Measurements from ENCODE around the gene NEO1.

Gene NEO1

GRCh38 chr15:73072894-73073293 is 20.6 kb downstream of the NEO1 start:
- H3K4me3 ChIP-seq (replicated peaks; ENCODE audit: low read depth, low read length), result no peak overlapping the region
- no peak for DNase-seq (ENCODE audit: extremely low read depth, low read depth)
- TF ChIP-seq, protein P1, sequence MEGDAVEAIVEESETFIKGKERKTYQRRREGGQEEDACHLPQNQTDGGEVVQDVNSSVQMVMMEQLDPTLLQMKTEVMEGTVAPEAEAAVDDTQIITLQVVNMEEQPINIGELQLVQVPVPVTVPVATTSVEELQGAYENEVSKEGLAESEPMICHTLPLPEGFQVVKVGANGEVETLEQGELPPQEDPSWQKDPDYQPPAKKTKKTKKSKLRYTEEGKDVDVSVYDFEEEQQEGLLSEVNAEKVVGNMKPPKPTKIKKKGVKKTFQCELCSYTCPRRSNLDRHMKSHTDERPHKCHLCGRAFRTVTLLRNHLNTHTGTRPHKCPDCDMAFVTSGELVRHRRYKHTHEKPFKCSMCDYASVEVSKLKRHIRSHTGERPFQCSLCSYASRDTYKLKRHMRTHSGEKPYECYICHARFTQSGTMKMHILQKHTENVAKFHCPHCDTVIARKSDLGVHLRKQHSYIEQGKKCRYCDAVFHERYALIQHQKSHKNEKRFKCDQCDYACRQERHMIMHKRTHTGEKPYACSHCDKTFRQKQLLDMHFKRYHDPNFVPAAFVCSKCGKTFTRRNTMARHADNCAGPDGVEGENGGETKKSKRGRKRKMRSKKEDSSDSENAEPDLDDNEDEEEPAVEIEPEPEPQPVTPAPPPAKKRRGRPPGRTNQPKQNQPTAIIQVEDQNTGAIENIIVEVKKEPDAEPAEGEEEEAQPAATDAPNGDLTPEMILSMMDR (IDR thresholded peaks at IDR 0.05; ENCODE audit: low read depth, low read length, missing control alignments), result no peak

DNA sequence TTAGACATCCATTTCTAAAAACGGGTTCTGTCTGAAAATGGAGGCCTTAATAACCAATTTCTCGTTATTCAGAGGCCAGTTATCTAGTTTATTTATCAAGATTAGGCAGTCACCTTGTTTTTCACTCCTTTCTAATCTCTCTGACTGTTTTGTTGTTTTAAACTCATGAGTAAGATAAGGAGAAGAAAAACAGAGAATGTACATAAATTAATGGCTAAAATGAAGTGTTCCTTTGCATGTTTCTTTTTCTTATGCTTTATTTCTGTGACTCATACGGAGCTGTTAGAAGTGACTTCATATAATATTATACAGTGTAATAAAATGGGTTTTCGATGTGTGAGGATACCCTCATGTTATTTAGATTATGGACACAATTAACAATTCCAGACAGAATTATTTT is 22.0 kb downstream of the NEO1 start:
- DNase-seq (ENCODE audit: extremely low read depth, low read depth), result no peak
- TF ChIP-seq, protein P1 (IDR thresholded peaks at IDR 0.05; ENCODE audit: low read depth, low read length, missing control alignments), result no peak
- no peak overlapping the region for H3K4me3 ChIP-seq (replicated peaks; ENCODE audit: low read depth, low read length)

DNA sequence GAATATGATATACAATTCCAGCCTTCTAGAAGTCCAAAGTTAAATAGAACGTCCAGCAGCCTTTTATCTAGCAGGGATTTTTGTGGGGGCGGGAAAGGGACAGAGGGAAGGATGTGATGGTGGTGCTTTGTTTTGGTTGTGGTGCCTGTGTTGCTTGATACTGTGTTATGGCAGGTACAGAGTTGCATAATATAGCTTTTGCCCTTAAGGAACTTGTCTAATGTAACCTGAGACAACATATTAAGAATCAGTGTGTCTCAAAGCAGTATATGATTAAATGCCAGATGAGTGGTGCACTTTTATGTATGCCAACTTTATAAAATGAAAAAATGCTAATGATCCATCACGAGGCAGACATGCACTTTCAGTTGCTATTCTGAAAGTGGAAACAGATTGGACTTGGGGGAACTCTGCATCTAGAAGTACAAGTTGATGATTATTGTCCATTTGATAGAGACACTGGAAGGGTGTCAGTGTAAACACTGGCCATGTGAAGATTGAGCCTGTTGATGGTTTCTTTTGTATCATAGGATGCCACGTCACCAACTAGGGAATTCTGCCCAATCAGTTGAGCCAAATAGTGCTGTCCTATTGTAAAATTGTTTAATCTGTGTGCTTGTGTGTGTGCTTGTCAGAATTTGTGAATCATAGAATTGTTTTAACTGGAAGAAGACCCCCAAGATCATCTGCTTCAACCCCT is 23.0 kb downstream of the NEO1 start:
- no peak for DNase-seq (ENCODE audit: extremely low read depth, low read depth)
- H3K4me3 ChIP-seq (replicated peaks; ENCODE audit: low read depth, low read length), result no peak overlapping the region
- TF ChIP-seq, protein P1 (IDR thresholded peaks at IDR 0.05; ENCODE audit: low read depth, low read length, missing control alignments), result no peak

DNA sequence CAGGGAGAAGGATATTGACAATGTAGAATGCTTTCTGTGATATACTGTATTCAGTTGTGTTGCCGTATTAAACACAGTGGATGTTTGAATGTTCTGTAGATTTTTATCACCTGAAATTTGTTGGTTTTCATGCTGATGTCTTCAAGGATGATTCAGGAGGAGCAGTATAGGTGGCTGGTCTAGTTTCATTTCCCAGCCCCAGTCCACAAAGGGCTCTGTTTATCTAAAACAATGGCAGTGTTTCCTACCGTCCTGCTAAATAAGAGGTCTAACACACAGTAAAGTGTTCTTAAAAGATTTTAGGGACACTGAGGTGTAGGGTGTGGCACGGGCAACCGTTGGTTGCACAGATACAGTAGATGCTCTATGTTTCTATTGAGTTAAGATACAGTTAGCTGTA is 26.0 kb downstream of the NEO1 start:
- no peak for DNase-seq (ENCODE audit: extremely low read depth, low read depth)
- TF ChIP-seq, protein P1 (IDR thresholded peaks at IDR 0.05; ENCODE audit: low read depth, low read length, missing control alignments), result no peak
- H3K4me3 ChIP-seq (replicated peaks; ENCODE audit: low read depth, low read length), result no peak overlapping the region

- TF ChIP-seq, protein P1 (IDR thresholded peaks at IDR 0.05; ENCODE audit: low read depth, low read length, missing control alignments), result no peak
- H3K4me3 ChIP-seq (replicated peaks; ENCODE audit: low read depth, low read length), result no peak overlapping the region
- DNase-seq (ENCODE audit: extremely low read depth, low read depth), result peak; percentile 41
These were observed 26.5 kb downstream of the NEO1 start for GRCh38 chr15:73078722-73079121.

- TF ChIP-seq, protein P1 (IDR thresholded peaks at IDR 0.05; ENCODE audit: low read depth, low read length, missing control alignments), result no peak
- no peak for DNase-seq (ENCODE audit: extremely low read depth, low read depth)
These were observed 27.3 kb downstream of the NEO1 start for GRCh38 chr15:73079565-73079964.

More at GRCh38 chr15:73079565-73079964, 27.3 kb downstream of the NEO1 start:
- H3K4me3 ChIP-seq (replicated peaks; ENCODE audit: low read depth, low read length), result no peak overlapping the region

Data from HFF-Myc (cell line).